8988T (cell line): ENCODE measurements around the gene SCPEP1.
"Not testable (repeated sequence)": the region's sequence is repeated elsewhere in the genome, so short reads cannot be mapped to it uniquely, and the experiment has no call there.

ENCODE experiments used
- DNase-seq: peaks from one replicate; pipeline ENCODE4 v3.0.0; 2011

SCPEP1 gene

DNA sequence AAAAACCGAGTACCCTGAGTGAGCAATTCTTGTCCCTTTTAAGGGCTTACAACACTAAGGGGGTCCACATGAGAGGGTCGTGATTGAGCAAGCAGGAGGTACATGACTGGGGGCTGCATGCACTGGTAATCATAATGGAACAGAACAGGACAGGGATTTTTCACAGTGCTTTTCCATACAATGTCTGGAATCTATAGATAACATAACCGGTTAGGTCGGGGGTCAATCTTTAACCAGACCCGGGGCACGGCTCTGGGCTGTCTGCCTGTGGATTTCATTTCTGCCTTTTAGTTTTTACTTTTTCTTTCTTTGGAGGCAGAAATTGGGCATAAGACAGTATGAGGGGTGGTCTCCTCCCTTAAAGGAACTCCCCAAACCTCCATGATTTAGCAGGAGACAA lies 12.2 kb upstream of the SCPEP1 start:
- DNase-seq: not testable (repeated sequence)

DNA sequence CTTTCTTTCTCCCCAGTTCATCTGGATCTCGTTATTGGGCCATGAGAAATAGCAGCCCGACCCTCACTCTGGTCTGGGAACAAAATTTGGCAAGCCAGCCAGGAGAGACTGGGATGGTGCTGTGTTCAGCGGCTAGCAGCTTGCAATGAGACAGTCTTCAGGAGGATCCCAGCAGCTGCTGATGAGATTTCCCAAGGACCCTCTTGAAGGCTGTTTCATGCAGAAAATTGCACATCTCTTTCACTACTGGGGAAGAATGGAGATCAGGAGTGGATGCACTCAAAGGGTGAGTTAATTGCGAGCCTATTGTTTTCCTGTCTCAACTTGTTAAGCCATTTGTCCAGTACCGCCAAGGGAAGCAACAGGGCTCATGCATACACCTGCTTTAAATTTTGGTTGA lies 11.6 kb upstream of the SCPEP1 start:
- DNase-seq: no peak

DNA sequence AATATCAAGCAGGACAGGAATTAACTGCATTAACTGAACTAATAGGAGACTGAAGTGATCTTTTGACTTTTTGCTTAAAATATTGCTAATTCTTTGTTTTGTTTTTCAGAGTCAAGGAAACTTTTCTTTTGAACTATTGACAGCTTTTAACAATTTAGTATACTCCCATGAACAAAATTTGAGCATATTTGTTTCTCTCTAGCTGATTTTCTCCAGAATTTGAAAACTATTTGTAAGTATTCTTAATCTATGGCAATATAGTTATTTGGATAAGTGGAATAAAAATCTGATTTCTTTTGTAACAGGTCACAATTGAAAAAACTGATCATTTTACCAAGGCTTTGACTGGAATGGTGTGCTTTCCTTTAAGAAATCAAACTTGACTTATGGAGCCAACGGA lies 7.0 kb upstream of the SCPEP1 start:
- DNase-seq: no peak

DNA sequence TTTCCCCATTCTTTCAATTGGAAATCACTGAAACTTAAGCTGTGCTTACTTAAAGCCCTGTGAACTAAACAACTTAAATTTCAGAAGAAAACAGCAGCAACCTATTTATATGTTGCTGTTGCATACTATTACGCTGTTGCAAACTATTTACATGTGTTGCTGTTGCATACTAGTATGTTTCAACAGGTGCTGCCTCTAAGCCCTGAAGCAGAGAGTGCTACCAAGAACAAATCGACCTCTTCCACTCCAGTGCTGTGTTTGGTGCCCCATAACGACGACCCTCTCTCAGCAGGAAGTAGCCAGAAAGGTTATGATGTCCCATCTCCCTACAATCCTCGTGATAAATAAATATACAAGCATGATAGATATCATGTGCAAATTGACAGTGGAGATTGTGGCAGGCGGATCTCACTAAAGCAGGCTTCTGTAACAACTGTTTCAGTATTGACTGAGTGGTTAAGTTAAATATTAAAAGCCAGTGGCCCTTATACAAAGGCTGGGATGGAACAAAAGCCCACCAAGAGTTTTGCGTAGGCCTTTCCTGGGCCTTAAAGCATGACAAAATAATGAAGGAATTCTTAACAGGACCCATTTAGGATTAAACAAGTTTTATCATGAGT lies 5.7 kb upstream of the SCPEP1 start:
- DNase-seq: no peak

DNA sequence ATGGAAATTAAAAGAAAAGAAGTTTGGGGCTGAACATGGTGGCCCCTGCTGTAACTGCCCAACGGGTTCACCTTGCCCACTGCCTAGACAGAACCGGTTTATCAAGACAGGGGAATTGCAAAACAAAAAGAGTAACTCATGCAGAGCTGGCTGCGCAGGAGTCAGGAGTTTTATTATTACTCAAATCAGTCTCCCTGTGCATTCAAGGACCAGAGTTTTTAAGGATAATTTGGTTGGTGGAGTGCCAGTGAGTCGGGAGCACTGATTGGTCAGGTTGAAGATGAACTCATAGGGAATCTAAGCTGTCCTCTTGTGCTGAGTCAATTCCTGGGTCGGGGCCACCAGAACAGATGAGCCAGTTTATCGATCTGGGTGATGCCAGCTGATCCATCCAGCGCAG lies 4.4 kb upstream of the SCPEP1 start:
- DNase-seq: no peak

DNA sequence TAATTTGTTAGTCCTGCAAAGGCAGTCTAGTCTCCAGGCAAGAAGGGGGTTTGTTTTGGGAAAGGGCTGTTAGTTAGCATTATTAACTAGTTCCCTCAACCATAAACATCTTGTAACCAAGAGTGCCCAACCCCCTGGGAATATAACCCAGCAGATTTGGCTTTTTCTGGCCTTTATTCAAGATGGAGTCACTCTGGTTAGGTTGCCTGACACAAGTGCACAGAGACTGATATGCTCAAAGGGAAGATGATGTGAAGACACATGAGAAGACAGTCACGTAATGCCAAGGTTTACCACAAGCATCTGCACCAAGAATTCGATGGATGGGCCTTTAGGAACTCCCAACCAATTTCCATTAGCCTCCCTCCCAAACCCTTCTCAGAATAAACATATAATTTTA lies 3.9 kb upstream of the SCPEP1 start:
- no peak for DNase-seq

DNA sequence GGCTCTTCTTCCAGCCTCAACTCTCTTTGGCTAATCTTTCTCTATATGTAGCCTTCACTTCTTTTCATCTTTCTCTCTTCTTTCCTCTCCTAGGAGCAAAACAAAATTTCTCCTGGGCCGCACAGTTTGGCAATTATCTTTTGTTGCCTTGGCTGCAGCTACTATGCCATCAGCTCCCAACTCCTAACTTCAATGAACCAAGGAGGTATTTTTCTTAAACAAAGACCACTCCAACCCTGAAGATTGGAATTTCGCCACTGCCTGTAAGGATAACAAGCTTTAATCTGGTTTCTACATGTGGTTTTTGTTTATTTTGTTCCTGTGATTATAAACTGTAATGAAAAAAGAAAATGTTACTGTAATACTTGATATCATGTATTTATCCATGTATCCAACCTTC lies 2.3 kb upstream of the SCPEP1 start:
- no peak for DNase-seq

DNA sequence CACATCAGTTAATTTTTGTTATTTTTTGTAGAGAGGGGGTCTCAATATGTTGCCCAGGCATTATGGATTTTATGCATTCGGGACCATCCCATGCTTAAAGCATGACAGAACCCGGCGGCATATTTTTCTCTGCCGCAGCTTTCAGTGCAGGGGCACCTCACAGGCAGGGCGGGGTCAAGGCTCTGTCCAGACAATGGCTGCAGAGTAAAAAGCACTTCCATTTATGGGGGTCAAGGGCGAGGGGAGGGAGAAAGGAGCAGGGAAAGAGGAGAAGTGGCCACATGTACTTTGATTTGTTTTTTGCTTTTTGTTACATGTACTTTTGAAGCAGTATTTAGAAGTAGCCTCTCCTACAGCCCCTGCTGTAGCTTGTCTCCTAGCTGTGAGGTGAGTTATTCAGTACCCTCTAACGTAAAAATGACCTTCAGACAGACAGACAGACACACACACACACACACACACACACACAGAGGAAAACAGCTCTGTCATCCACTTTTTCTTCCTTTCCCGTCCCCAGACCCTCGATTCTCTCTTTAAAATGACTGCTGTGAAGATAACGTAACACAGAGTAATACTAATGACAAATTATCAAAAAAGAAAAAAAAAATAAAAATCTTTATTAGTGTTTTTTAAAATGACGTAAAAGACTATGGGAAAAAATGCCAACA lies 856 bp upstream of the SCPEP1 start:
- no peak for DNase-seq

DNA sequence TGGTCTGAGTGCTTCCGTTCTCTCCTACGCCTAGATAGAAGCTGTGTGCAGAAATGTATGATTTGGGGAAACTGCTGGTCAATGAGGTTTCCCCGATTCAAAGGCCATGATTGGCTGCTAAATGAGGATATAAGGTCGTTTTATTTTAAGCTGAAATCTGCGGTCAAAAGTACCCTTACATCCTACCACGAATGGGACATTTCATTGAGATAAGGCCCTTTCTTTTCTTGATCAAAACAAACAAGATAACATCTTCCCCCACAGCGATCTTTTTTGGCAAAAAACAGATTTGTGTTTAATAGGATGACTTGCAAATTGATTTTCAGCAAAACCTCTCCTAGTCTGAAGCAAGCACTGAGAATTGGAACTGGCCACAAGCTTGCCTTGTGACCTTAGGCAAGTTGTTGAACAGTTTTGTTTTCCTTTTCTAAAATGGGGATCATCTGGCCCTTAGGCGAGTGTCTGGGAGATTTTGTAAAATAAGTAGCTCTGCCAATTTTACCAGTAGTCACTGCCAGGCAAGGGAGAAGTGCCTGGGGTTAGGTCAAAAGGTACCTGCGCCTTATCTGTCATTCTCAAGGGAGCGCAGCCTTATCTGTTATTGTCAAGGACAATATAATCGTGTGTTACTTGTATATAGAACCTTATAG lies 635 bp downstream of the SCPEP1 start:
- no peak for DNase-seq

DNA sequence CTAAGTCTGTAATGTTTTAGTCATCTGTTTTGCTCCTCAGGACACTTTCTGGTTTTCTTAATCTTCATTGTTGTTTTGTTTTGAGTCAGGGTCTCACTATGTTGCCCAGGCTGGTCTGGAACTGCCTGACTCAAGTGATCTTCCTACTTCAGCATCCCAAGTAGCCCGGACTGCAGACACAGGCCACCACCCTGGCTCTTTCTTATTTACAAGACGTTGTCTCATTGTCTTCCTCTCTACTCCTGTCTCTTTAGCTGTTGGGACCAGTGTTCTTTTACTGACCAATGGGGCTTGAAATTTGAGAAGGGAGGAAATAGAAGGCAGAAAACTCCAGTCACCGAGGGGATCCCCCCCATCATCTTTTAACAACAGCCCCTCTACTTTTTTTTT lies 1.2 kb downstream of the SCPEP1 start:
- DNase-seq: no peak

DNA sequence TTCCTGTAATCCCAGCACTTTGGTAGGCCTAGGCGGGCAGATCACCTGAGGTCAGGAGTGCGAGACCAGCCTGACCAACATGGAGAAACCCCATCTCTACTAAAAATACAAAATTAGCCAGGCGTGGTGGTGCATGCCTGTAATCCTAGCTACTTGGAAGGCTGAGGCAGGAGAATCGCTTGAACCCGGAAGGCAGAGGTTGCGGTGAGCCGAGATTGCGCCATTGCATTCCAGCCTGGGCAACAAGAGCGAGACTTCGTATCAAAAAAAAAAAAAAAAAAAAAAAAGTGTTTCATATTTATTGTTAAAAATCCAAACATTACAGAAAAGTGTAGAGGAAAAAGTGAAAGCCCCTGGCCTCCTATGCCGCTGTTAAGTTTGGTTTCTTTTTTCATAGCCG lies 2.6 kb downstream of the SCPEP1 start:
- not testable (repeated sequence) for DNase-seq

DNA sequence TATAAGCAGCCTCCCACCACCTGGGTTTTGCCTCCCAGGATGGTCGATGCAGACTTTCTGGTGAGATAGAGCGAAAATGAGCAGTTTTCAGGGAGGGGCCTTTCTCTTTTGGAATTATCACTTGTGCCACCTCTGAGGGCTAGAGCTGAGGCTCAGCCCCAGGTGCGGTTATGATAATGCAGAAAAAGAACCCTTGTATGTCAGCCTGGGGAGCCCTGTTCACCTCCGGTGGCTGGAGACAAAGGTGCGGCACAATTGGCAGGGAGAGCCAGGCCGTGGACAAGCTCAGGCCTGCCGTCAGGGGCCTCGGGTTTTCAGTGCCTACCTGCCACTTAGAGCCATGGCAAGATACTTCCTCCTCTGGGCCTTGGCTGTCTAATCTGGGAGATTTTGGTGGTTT lies 4.4 kb downstream of the SCPEP1 start:
- DNase-seq: no peak

DNA sequence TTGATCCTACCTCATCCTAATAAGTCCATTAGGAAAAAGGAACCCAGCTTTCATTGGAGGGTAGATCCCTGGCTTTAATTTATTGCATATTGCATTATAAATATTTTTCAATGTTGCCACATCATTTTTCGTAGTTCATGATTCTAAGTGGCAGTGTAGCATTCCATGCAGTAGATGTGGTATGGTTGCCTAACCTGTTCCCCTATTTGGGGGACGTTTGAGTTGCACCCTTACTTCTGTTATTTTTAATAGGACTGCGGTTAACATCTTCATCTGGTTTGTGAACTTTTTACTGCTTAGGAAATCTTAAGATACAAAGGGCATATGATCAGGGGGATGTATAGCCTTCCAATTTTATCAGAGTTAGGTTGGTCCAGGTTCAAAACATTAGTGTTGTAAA lies 5.4 kb downstream of the SCPEP1 start:
- no peak for DNase-seq

DNA sequence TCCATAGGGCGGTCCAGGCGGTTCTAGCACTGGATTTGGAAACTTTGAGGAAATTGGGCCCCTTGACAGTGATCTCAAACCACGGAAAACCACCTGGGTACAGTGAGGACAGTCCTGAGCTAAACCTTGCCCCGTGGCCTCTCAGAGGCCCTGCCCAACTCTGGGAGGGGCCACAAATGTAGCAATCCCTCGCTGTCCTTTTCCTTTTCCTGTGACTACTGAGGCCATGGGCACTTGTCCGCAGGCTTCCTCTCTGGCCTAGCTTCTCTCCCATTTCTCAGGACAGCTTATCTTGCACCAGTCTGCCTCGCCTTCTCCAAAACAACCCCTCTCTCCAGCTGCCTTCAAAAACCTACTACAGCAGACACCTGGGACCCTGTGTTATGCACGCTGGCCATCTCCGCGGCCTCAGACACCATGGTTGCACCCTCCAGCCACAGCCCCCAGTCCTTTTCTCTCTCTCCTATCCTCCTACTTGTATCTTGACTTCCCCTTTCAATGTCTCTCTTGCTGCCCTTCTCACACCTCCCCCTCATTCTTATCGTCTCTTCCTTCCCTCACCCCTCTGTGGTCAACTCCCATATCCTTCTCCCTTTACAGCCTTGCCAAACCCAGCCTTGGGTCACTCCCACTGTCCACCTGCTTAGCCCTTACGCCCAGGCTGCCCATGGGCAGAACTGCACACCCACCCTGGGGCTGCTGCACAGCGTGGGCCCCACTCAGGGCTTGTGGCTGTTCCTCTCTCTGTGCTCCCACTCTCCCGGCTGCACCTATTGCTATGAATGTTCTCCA lies 7.6 kb downstream of the SCPEP1 start:
- DNase-seq: no peak

DNA sequence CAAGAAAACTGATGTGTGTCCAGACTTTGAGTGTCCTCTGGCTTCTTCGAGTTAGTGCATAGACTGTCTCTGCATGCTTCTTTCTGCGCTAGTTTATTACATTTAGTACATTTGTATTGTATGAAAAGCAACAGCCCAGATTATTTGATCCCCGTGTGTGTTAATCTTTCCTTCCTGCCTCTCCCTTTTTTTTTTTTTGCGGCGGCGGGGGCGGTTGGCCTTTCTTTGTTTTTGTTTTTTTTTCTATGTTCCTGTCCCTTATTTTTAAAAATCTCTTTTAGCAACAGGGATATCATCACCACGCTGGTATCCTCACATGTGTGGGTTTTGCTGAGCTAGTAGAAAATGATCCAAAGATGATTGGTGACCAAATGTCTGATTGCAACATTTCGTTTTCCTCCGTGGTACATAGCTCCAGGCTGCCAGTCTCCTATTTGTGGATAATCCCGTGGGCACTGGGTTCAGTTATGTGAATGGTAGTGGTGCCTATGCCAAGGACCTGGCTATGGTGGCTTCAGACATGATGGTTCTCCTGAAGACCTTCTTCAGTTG lies 9.4 kb downstream of the SCPEP1 start:
- DNase-seq: no peak

DNA sequence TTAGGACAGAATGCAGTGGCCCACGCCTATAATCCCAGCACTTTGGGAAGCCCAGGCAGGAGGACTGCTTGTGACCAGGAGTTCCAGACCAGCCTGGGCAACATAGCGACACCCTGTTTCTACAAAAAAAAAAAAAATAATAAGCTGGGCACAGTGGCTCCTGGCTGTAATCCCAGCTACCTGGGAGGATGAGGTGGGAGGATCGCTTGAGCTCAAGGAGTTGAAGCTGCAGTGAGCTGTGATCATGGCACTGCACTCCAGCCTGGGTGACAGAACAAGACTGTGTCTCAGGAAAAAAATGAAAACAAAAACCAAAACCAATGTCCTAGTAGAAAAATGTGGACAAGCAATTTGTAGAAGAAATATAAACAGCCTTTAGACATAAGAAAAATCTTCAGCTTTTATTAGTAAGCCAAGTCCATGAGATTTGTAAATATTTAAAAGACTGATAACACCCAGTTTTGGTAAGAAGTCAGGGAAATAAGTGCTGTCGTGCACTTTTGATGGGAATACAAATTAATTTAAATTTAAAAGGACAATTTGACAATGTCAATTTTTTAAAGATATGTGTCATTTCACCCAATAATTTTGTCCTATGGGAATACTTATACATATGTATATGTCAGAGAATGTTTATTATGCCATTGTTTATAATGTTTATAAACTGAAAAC lies 11.1 kb downstream of the SCPEP1 start:
- no peak for DNase-seq

DNA sequence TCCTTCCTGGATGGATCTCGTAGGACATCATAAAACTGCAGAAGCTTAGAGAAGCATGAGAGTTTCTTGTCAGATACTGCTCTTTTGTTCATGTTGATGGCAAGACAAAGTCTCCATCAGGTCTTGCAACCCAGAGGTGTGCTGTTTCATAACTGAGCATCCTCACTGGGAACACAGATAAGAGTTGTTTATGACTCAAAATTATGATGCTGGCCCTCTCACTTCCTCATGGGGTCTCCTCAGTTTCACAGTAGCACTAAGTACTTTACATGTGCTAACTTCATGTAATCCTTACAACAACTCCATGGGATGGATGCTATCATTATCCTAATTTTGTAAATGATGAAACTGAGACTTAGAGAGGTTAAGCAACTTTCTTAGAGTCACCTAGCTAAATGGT lies 14.4 kb downstream of the SCPEP1 start:
- no peak for DNase-seq

DNA sequence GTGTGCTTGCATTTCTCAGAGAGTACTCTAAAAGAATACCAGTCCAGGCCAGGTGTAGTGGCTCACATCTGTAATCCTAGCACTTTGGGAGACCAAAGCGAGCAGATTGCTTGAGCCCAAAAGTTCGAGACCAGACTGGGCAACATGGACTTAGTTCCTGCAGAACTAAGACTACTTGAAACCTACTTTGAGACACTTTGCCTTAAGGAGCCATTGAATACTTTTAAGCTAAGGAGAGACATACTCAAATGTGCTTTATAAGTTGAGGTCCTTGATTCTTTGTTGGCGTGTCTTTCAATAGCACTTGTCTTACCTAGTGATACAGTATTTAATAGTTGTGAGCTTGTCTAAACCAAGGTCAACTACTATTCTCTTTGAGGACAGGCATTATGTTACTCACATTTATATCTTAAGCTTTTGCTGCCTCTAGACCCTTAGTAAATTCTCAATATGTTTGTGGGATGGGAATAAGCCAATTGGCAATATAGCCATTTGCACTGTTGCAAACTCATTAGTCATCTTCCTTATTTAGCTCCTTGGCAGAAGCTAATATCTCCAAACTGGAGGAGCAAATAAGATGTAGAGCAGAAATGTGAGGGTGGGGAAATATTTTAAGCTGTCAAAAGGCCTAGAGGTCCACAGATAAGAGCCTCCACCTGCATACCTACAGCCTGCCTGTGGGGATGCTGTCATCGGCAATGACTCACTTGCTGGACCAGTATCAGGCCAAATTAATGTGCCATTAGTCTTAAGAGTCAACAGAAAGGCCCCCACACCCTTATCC lies 16.3 kb downstream of the SCPEP1 start:
- DNase-seq: no peak

DNA sequence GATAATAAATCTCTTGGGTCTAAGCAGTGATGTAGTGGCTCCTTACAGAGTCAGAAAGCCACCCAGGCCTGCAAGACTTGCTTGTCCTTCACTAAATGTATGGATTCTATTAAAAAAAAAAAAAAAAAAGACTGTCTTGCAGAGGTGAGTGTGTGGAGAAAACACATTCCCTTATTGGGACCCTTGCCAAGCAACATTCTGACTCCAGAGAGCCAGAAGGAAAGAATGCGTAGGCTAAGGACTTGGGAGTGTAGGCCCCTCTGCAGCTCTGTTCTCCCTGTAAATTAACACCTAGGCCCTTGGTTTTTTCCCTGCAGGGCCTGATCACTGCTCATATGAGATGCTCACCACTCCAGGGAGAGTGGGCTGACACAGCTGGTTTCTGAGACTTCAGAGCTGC lies 17.8 kb downstream of the SCPEP1 start:
- DNase-seq: no peak

DNA sequence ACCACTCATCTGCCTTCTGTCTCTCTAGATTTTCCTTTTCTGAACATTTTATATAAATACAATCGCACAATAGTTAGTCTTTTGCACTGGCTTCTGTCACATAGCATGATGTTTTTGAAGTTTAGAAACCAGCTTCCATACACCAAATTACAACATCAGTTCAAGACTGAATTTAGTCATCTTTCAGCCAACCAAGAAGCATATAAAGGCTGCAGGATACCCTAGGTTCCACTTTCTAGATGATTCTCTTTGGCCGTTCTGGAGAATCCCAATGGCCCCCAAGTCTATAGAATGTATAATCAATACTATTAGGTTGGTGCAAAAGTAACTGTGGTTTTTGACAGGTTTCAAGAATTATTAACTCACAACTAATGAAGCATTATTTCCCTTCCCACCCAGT lies 19.4 kb downstream of the SCPEP1 start:
- DNase-seq: no peak

DNA sequence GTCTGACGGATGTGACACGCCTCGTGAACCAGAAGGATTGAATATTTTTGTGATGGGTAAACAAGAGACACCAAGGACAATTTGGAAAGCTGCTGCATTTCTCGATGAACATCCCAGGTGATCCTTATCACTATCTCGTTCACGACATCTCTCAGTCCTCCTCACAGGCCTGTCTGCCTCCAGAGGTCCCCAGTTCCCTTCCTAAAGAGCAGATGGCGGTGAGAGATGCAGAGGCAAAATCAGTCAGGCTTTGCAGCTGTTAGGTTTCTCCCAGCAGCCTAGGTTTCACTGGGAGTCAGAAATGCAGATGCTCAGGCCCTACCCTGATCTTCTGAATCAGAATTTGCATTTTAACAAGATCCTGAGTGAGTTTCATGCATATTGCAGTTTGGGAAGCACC lies 23.6 kb downstream of the SCPEP1 start:
- no peak for DNase-seq

DNA sequence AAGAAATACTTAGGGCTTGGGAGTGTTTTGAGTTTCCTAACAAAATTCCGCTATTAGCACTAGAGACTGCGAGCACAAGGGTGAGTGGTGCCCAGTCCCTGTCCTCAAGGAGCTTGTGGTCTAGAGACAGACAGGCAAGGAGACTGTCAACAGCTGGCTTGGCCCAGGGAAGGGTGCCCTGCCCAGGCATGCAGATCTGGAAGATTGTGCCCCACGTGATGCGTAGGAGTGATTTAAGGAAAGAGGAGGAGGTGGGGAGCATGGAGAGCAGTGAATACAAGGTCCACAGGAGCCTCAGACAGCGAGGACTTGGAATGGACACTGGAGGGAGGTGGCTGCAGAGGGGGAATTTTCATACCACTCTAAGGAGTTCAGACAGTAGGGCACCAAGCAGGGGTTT lies 25.0 kb downstream of the SCPEP1 start:
- no peak for DNase-seq
